ENCODE data around the gene PLEK2. TPM values are rescaled to one million over a fixed set of nuclear protein-coding genes. Genes with fewer than 3 reads are reported as not detected.

PLEK2 gene
- total RNA-seq, 4 donors from 2014 or later: 22.0 to 75.2 (median 58.6) TPM

- intact Hi-C loops (cut with DNase I): no loop called here
- peak overlapping the region; percentile 41 to 77 (median 62) for H3K4me3 ChIP-seq (replicated peaks in 1 of 3)
- H3K27me3 ChIP-seq: no peaks in the 10 kb centered on the region
- peak overlapping the region; percentile 74 to 96 (median 94) for H3K27ac ChIP-seq
- no peaks in the 10 kb centered on the region for H3K9me3 ChIP-seq
- no peak for DNase-seq
- no peak for TF ChIP-seq CTCF (IDR thresholded peaks at IDR 0.05)
- TF ChIP-seq POLR2A (IDR thresholded peaks at IDR 0.05): no peak
- WGBS, 2 donors: 2 to 3% methylated on average over 23 to 32 of the region's 34 CpGs
- H3K36me3 ChIP-seq: peaks cover 6 to 7% of the 10 kb centered on the region in 2 donors
- H3K4me1 ChIP-seq: peaks cover 41 to 56% of the 10 kb centered on the region in 2 donors
Observed at GRCh38 chr14:67360470-67361206, 51.3 kb downstream of the PLEK2 start.

- intact Hi-C loops (cut with DNase I): no loop called here
- H3K4me1 ChIP-seq: peaks cover 41 to 59% of the 10 kb centered on the region in 2 donors
- 0 to 1% methylated on average over 40 to 47 of the region's 47 CpGs for WGBS, 2 donors
Observed at GRCh38 chr14:67359775-67360469, 52.0 kb downstream of the PLEK2 start, which contains the start of the genes ATP6V1D and EIF2S1. Gene ATP6V1D (minus strand): TSS chr14:67359804. CDS start chr14:67359698, 106 bp downstream. Gene EIF2S1 (plus strand): TSS chr14:67360328. CDS start chr14:67364768, 4,440 bp downstream.

GRCh38 chr14:67358924-67359774 is 52.8 kb downstream of the PLEK2 start:
- peak in 1 of 2 donors; percentile 5 for DNase-seq
- Histone ChIP-seq H3K36me3 (no peaks in the 10 kb centered on the region), H3K9me3 (no peaks in the 10 kb centered on the region), H3K4me3 (replicated peaks in 1 of 3) (peak overlapping the region; percentile 51 to 90 (median 72)), H3K27me3 (no peaks in the 10 kb centered on the region), H3K27ac (peak overlapping the region; percentile 72 to 96 (median 77)), H3K4me1 (peaks cover 41 to 59% of the 10 kb centered on the region in 2 donors)
- WGBS, 2 donors: 1 to 3% methylated on average over 38 of the region's 38 CpGs
- TF ChIP-seq CTCF (IDR thresholded peaks at IDR 0.05) (no peak), POLR2A (IDR thresholded peaks at IDR 0.05) (peak; percentile 10 to 74)
- intact Hi-C loops (cut with DNase I): no loop called here

More at GRCh38 chr14:67359775-67360469, 52.0 kb downstream of the PLEK2 start, which contains the start of the genes ATP6V1D and EIF2S1:
- Histone ChIP-seq H3K9me3 (no peaks in the 10 kb centered on the region), H3K27me3 (no peaks in the 10 kb centered on the region), H3K27ac (peak within 1 kb of the TSS; percentile 77 to 96 (median 94)), H3K36me3 (peaks cover 0 to under 1% of the 10 kb centered on the region in 2 donors), H3K4me3 (replicated peaks in 1 of 3) (peak within 1 kb of the TSS; percentile 72 to 90 (median 77))
- peak in 1 of 2 donors; percentile 67 for TF ChIP-seq POLR2A (IDR thresholded peaks at IDR 0.05)
- peak; percentile 68 to 100 (median 97) for TF ChIP-seq CTCF (IDR thresholded peaks at IDR 0.05)
- peak; percentile 99 for DNase-seq

GRCh38 chr14:67357969-67358354 is 54.0 kb downstream of the PLEK2 start:
- intact Hi-C loops (cut with DNase I): no loop called here
- Histone ChIP-seq H3K4me1 (peaks cover 36 to 49% of the 10 kb centered on the region in 2 donors), H3K4me3 (replicated peaks in 1 of 3) (peak overlapping the region in 1 of 3 donors; percentile 72), H3K27me3 (no peaks in the 10 kb centered on the region), H3K27ac (peak overlapping the region; percentile 8 to 96 (median 72)), H3K9me3 (no peaks in the 10 kb centered on the region), H3K36me3 (no peaks in the 10 kb centered on the region)
- 42 to 51% methylated on average over 9 of the region's 9 CpGs for WGBS, 2 donors
- no peak for TF ChIP-seq CTCF (IDR thresholded peaks at IDR 0.05)
- TF ChIP-seq POLR2A (IDR thresholded peaks at IDR 0.05): no peak
- DNase-seq: no peak
